Activated CD4-positive, alpha-beta T cell treated with anti-CD3 and anti-CD28 coated beads, Interleukin-2, amount 50 U/mL, for 48 hours (primary cell): ENCODE data around the gene GRIA3.
"Not testable (repeated sequence)": the region's sequence is repeated elsewhere in the genome, so short reads cannot be mapped to it uniquely, and the experiment has no call there.

ENCODE experiments used
- DNase-seq, 2 experiments: peaks; one replicate each; pipeline ENCODE4 v3.0.0-alpha.2; 2020

GRIA3 gene

GRCh38 chrX:123358457-123358856 lies 174.4 kb downstream of the GRIA3 start:
- no peak for DNase-seq

- no peak for DNase-seq
Observed at GRCh38 chrX:123361371-123361770, 177.3 kb downstream of the GRIA3 start.

- DNase-seq, result not testable (repeated sequence)
Observed at GRCh38 chrX:123386196-123386595, 202.1 kb downstream of the GRIA3 start.

GRCh38 chrX:123392921-123393320 lies 208.8 kb downstream of the GRIA3 start:
- no peak for DNase-seq

GRCh38 chrX:123399709-123400108 lies 215.6 kb downstream of the GRIA3 start:
- DNase-seq, result no peak

GRCh38 chrX:123405231-123405630 lies 221.2 kb downstream of the GRIA3 start:
- DNase-seq, result no peak

GRCh38 chrX:123408821-123409737 lies 225.0 kb downstream of the GRIA3 start:
- no peak for DNase-seq

GRCh38 chrX:123422875-123423274 lies 238.8 kb downstream of the GRIA3 start:
- no peak for DNase-seq

- no peak for DNase-seq
Observed at GRCh38 chrX:123424546-123424945, 240.5 kb downstream of the GRIA3 start.

GRCh38 chrX:123425471-123425870 lies 241.4 kb downstream of the GRIA3 start:
- no peak for DNase-seq

GRCh38 chrX:123425904-123426303 lies 241.8 kb downstream of the GRIA3 start:
- DNase-seq, result no peak

- DNase-seq, result no peak
Observed at GRCh38 chrX:123432361-123433150, 248.5 kb downstream of the GRIA3 start.

GRCh38 chrX:123436512-123437136 lies 252.5 kb downstream of the GRIA3 start:
- DNase-seq, result no peak

- DNase-seq, result not testable (repeated sequence)
Observed at GRCh38 chrX:123439926-123440325, 255.8 kb downstream of the GRIA3 start.

- DNase-seq, result no peak
Observed at GRCh38 chrX:123442764-123443163, 258.7 kb downstream of the GRIA3 start.

- DNase-seq, result no peak
Observed at GRCh38 chrX:123447506-123447905, 263.4 kb downstream of the GRIA3 start.

- DNase-seq, result no peak
Observed at GRCh38 chrX:123449335-123449734, 265.3 kb downstream of the GRIA3 start.

GRCh38 chrX:123450222-123450621 lies 266.1 kb downstream of the GRIA3 start:
- no peak for DNase-seq

GRCh38 chrX:123454712-123455431 lies 270.8 kb downstream of the GRIA3 start:
- no peak for DNase-seq

- DNase-seq, result no peak
Observed at GRCh38 chrX:123455693-123456092, 271.6 kb downstream of the GRIA3 start.

GRCh38 chrX:123464709-123465108 lies 280.6 kb downstream of the GRIA3 start:
- DNase-seq, result no peak

- DNase-seq, result no peak
Observed at GRCh38 chrX:123468481-123468880, 284.4 kb downstream of the GRIA3 start.
